ENCODE data around the gene SPTBN1.

GRCh38 chr2:54516842-54517241 is 60.7 kb downstream of the SPTBN1 start:
- no peak for TF ChIP-seq POLR2A (IDR thresholded peaks at IDR 0.05; ENCODE audit: low read depth, low read length)
- TF ChIP-seq RAD21 (IDR thresholded peaks at IDR 0.05; ENCODE audit: low read length): no peak
- TF ChIP-seq CTCF (conservative IDR thresholded peaks at IDR 0.05; ENCODE audit: low read depth, low read length): no peak
- no peak for TF ChIP-seq RCOR1 (IDR thresholded peaks at IDR 0.05; ENCODE audit: insufficient replicate concordance, low read length)
- TF ChIP-seq SMC3 (IDR thresholded peaks at IDR 0.05; ENCODE audit: low read depth, low read length): no peak
- TF ChIP-seq RFX5 (IDR thresholded peaks at IDR 0.05; ENCODE audit: low read depth, low read length): no peak
- TF ChIP-seq MXI1 (IDR thresholded peaks at IDR 0.05; ENCODE audit: borderline replicate concordance, low read depth, low read length): no peak
- TF ChIP-seq CHD1 (IDR thresholded peaks at IDR 0.05; ENCODE audit: low read depth, low read length): no peak

All from IMR-90 (cell line).